ENCODE measurements around the gene MRPS6.

- no peak for TF ChIP-seq CTCF (conservative IDR thresholded peaks at IDR 0.05 in 1 of 2, IDR thresholded peaks at IDR 0.05 in 1 of 2; ENCODE audit: extremely low read depth in 1 of 2, insufficient read depth in 1 of 2, low read depth in 1 of 2, low read length in 2 of 2)
- no peak for TF ChIP-seq EZH2 (IDR thresholded peaks at IDR 0.05; ENCODE audit: borderline replicate concordance, low read length)
Observed at GRCh38 chr21:34094949-34095348, 21.6 kb downstream of the MRPS6 start.
